NCI-H2107 treated with DMSO at 0.1 percent for 48 hours (cell line): ENCODE measurements around the gene FAM200B.
A peak's percentile ranks its signal among the peaks of the same experiment; 100 is the strongest.

Experiments used
- DNase-seq: peaks from one replicate; lab custom pipeline; 2025; ENCODE audit not compliant: unreplicated experiment; lab: John Stamatoyannopoulos, UW

The FAM200B gene

GRCh38 chr4:15681372-15682241, at the start of gene FAM200B:
FAM200B (plus strand) TSS chr4:15681827; CDS start chr4:15686978, 5,151 bp downstream.
- DNase-seq: peak; percentile 92

GRCh38 chr4:15636818-15637217, 44.8 kb upstream of the FAM200B start:
- DNase-seq: no peak

- no peak for DNase-seq
Observed at GRCh38 chr4:15638418-15638817, 43.2 kb upstream of the FAM200B start.

GRCh38 chr4:15648600-15648999, 33.0 kb upstream of the FAM200B start:
- DNase-seq: no peak

- peak; percentile 26 for DNase-seq
Observed at GRCh38 chr4:15649914-15650545, 31.6 kb upstream of the FAM200B start.

GRCh38 chr4:15651676-15652075, 30.0 kb upstream of the FAM200B start:
- no peak for DNase-seq

- no peak for DNase-seq
Observed at GRCh38 chr4:15652191-15652590, 29.4 kb upstream of the FAM200B start.

- DNase-seq: no peak
Observed at GRCh38 chr4:15652841-15653240, 28.8 kb upstream of the FAM200B start.

- no peak for DNase-seq
Observed at GRCh38 chr4:15653420-15653819, 28.2 kb upstream of the FAM200B start.

GRCh38 chr4:15653864-15654592, 27.6 kb upstream of the FAM200B start:
- DNase-seq: no peak

GRCh38 chr4:15654593-15655222, 26.9 kb upstream of the FAM200B start:
- no peak for DNase-seq

GRCh38 chr4:15655223-15656037, 26.2 kb upstream of the FAM200B start, which contains the start of gene FBXL5:
FBXL5 (minus strand) TSS chr4:15655357; CDS start chr4:15655287, 70 bp downstream.
- peak; percentile 26 for DNase-seq

- DNase-seq: no peak
Observed at GRCh38 chr4:15656038-15656470, 25.6 kb upstream of the FAM200B start.

- no peak for DNase-seq
Observed at GRCh38 chr4:15657366-15657765, 24.3 kb upstream of the FAM200B start.

- DNase-seq: no peak
Observed at GRCh38 chr4:15658136-15658770, 23.4 kb upstream of the FAM200B start.

- DNase-seq: no peak
Observed at GRCh38 chr4:15658781-15659180, 22.8 kb upstream of the FAM200B start.

- DNase-seq: no peak
Observed at GRCh38 chr4:15659768-15660570, 21.7 kb upstream of the FAM200B start.

GRCh38 chr4:15665753-15666365, 15.8 kb upstream of the FAM200B start:
- no peak for DNase-seq
